OCI-M1 (cell line): Measurements from ENCODE around the gene BEST4.
A peak's percentile ranks its signal among the peaks of the same experiment; 100 is the strongest.
"Not testable (repeated sequence)": the region's sequence is repeated elsewhere in the genome, so short reads cannot be mapped to it uniquely, and the experiment has no call there.

Experiments used
- DNase-seq: peaks from one replicate; lab custom pipeline; 2025; lab: John Stamatoyannopoulos, UW

Gene BEST4

DNA sequence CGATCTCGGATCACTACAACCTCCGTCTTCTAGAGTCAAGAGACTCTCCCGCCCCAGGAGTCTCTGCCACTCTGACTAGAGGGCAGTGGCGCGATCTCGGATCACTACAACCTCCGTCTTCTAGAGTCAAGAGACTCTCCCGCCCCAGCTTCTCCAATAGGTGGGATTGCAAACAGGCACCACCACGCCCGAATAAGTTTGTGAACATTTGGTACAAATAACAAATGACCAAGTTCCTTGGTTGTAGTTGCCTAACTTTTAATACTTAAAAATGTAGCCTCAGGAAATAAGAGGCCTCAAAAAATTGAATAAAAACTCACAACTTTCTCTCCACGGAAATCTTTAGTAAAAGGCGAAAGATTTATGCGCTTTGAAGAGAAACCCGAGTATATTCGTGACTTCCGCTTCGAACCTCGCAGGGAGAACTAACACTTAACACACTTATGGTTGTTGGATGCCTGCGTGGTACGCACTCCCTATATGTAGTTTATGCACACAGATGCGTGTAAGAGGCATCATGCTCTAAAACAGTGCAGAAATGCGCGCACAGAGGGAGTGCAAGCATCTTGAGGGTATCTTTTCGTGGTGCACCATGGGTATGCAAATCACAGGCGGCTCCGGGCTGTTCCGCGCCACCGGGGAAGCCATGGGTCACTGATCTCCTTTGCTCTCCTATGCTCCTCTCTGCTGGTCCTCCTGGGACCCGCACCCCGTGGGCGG is 31.8 kb upstream of the BEST4 start:
- DNase-seq, result peak; percentile 98

DNA sequence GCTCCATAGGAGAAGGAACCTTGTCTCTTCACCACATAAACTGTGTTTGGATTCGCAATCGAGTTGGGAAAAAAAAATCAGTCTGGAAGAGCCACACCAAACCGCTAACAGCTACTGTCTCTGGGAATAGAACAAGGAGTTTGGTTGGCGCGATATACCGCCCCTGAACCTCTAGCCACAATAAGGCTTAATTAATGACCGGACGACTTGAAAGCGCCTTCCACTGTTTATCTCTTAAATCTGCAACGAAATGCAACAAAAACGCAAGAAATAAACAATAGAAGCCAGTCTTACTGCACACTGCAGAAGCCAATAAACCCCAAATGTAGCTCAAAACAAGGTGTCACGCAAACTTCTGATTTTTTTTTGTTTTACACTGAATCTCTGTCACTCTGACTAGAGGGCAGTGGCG is 31.2 kb upstream of the BEST4 start:
- no peak for DNase-seq

DNA sequence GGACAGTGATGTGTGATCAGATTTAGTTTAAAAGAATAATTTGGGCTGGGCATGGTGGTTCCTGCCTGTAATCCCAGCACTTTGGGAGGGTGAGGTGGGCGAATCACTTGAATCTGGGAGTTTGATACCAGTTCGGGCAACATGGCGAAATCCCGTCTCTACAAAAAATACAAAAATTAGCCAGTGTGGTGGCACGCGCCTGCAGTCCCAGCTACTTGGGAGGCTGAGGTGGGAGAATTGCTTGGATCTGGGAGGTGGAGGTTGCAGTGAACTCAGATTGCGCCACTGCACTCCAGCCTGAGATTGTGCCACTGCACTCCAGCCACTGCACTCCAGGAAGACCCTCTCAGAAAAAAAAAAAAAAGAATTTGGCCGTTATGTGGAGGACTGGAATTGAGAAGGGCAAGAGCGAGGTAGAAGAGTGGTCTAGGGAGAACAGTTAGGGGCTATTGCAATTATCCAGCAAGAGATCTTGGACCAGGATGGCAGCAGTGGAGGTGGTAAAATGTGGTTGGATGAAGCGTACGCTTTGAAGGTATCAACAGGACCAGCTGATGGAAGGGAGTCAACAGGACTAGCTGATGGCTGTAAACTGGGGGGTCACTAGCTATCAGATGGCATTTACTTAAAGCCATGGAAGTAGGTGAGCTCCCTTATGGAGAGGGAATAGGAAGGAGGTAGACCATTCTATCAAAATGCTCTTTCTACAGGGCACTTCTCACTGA is 30.0 kb upstream of the BEST4 start:
- no peak for DNase-seq

DNA sequence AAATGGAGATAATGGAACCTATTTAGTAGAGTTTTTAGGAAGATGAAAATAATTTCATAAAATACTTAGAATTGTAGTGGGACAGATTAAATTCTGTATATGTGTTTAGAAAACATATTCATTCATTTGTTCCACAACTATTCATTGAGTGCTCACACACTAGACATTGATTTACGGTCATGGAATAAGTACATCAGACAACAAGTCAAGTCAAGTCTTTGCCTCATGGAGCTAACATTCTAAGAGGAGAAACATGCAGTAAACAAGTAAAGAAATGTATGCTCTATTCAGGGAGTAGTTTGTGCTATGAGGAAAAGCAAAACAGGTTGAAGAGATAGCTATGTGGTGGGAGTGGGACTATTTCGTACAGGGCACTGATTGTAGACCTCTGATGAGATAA is 29.3 kb upstream of the BEST4 start:
- DNase-seq, result no peak

DNA sequence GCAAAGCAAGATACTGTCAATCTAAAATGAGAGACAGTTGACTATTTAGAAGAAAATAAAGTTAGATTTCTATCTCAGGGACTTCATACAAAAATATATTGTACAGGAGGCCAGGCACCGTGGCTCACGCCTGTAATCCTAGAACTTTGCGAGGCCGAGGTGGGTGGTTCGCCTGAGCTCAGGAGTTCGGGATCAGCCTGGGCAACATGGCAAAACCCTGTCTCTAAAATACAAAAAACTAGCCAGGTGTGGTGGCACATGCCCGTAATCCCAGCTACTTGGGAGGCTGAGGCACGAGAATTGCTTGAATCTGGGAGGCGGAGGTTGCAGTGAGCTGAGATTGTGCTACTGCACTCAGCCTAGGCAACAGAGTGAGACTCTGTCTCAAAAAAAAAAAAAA is 28.0 kb upstream of the BEST4 start:
- DNase-seq, result not testable (repeated sequence)

DNA sequence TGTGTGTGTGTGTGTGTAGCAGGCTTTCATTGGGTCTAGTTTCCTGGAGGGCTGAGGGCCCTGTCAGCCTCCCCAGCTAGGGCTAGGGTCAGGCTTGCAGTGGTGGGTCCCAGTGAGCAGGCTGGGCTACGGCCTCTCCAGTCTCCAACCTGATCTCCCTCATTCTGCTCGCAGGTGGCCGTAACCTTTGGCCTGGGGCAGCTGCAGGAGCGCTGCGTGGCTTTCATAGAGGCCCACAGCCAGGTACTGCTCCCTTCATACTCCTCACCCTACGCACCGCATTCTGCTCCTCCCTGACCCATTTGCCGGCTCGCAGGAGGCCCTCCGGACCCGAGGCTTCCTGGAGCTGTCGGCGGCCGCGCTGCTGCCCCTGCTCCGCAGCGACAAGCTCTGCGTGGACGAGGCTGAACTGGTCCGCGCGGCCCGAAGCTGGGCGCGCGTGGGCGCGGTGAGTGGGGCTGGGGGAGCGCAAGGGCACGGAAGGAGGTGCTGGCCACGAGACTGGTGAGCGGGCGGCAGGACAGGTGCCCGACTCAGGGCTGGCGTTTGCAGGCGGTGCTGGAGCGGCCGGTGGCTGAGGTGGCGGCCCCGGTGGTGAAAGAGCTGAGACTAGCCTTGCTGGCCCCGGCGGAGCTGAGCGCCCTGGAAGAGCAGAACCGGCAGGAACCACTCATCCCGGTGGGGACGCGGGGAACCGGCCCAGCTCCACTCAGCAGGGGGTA is 25.0 kb upstream of the BEST4 start:
- DNase-seq, result no peak

DNA sequence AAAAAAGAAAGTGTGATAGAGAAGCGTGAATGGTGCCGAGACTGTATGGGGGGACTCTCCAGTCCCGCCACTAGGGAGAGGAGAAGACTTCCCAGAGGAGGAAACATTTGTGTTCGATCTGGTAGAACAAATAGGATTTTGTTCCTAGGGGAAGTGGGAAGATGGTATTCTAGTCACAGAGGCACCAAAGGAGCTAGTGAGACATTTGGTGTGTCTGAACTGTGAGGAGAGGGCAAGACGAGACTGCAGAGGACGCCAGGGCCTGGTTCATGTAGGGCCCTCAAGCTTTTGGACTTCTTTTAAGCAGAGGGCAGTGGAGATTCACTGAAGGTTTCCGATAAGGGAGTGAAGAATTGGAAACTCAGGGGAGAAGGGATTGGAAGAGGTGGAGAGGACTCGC is 23.3 kb upstream of the BEST4 start:
- no peak for DNase-seq

DNA sequence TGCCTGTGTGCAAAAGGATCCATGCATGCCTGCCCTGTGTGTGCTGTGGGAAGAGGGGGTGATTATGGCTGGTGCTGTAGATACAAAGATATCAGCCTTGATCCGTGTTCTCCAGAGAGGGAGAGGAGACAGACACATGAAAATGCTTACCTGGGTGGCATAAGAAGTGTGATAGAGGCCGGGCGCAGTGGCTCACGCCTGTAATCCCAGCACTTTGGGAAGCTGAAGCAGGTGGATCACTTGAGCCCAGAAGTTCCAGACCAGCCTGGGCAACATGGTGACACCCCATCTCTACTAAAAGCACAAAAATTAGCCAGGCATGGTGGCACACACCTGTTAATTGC is 22.8 kb upstream of the BEST4 start:
- DNase-seq, result not testable (repeated sequence)

DNA sequence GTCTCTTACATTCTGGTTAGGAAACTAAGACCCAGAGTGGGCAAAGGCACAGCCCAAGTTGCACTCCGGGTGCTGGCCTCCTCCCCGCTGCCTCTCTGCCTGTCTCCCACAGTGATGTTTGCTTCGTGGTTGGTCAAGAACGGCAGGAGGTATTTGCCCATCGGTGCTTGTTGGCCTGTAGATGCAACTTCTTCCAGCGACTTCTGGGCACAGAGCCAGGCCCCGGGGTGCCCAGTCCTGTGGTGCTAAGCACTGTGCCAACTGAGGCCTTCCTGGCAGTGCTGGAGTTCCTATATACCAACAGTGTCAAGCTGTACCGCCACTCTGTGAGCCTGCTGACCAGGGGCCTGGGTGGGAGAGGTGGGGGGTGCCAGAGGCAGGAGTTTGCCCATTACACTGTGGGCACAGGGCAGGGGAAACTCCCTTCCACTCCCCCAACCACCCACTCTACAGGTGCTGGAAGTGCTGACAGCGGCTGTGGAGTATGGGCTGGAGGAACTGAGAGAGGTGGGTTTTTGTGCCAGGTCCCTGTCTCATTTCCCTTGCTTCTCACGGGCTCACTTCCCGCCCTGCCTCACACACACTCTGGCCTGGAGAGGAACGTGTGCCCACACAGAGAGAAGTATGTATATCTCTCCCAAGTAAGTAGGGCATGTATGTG is 22.3 kb upstream of the BEST4 start:
- no peak for DNase-seq

DNA sequence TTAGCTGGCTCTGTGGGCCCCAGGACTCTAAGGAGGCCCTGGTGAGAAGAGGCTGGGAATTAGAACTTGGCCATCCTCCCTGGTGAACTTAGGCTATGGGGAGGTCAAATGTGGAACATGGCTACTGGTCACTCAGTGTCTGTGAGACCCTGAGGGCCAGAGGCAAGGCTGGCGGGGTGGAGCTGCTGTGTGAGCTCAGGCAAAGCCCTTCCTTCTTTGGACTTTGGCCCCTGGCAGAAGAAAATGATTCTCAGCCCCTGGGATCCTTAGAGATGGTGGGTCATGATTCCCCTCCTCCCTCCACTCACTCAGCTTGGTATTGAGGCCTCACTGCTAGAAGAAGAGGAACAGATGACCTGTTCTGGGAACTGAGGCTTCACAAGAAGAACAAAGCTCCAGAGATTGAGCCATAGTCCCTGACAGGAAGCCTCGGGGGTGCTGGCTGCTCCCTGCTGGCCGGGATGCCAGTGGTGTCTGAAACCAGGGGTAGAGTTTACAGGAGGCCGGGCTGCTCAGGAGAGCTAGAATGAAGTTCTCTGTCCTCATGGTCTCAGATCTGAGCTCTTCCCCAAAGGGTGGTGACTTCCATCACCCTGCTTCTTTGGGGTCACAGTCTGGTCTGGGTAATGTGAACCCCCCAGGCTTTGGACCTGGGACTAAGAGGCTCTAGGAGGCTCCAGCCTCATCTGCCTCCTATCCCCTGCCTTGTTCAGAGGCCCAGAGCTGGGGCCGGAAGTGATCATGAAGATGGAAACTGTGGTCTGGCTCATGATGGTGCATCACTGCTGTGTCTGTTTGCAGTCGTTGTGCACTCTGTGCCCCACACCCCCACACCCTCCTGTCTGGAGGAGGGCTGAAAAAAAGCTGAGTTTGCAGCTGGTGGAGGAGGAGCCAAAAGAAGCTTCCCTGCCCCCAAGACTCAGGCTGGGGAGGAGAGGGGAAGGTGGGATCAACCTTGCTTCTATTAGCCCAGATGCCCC is 21.3 kb upstream of the BEST4 start:
- peak; percentile 61 for DNase-seq

DNA sequence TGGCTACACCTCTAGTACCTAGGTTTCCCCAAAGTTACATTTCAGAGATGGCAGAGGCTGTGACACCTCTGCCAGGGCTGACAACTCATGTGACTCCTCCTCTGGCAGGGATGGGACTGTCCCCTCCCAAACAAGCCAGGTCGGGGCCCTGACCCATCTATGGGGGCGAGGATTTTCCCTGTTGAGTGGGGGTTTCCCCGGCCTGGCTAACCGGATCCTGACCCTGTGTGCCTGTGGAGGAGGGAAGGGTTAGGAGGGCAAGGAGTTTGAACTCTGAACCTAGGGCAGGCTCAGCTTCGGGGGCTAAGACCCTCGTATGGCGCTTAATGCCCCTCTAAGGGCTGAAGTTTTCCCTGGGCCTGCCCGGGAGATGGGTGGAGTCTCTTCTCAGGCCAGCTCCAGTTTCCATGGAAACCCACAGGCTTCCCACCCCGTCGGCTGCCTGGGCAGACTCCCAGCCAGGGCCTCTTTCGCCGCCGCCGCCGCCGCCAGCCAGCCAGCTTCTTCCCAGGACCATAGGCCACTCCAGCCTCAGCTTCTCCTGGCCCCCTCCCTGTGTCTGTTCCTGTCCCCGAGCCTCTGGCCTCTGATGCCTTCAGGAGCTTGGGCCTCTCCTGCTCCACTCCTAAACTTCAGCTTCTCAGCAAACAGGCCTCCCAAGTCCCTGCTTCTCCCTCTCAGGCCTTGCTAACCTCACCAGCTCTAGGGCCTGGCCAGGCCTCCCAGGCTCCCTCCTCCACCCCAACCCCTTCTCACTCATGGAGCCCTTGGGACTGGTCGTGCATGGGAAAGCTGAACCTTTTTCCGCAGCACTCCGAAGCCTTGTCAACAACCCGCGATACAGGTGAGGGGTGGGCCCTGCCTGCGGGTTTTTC is 20.3 kb upstream of the BEST4 start, which contains the start of gene BTBD19:
Gene BTBD19, plus strand, starts transcription at position 461 of the 875 bp plus-strand sequence. Its CDS starts 298 bp downstream, at position 759.
- DNase-seq, result peak; percentile 43

DNA sequence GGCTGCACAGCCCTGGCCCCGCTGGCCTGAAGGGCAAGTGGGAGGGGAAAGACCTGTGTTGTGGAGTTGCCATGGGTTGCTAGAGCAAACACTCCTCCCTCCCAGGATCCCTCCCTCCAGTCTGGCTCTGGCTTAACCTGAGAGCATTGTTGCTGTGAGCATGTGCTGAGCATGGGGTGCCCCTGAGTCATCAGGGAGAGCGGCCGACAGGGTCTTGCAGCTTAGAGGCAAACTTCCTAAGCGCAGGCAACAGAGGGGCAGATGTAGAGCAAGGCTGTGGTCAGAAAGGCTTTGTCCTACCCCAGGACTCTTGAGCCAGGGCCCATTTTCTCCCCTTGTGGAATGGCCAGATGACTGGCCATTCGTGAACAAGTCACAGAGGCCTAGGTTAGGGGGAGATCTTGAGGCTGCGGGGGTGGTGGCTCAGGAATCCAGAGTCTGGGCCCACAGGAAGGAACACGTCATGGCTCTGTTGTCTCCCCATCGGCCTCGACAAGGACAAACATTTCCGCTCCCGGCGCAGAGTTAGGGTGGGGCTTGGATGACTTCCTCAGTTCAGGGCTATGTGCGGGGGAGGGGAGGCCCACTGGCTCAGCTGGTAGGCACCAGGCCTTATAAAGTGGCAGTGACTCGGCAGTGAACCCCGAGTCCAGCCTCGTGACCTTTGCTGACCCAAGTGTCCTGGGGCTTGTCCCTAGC is 19.5 kb upstream of the BEST4 start:
- peak; percentile 95 for DNase-seq

DNA sequence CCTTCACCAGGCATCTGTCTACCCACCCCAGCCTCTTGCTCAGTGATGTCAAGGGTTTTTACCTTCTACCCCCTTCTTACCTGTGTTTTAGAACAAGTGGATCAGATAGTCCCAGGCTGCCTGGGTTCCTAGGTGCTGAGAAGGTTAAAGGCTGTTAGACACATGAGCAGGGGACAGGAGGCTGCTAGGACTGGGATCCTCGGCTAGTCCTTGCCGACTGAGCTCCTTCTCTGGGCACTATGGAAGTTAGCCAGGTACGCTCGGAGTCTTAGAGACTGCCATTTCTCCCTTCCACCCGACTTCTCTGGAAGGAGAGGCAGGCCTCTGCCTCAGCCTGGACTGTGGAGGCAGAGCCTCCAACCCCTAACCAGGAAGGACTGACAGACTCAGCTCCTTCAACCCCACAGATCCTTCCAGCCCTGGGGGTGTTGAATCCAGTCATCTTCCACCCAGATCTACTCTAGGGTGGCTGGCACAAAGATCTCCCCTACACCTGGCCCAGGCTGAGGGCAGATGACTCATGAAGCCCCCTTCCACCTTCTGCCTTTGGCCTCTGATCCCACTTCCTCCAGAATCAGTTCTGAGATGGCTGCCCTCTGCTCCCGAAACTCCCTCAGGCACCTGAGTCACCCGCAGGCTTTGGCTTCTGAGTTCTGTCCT is 18.9 kb upstream of the BEST4 start, which contains the start of gene DYNLT4:
Gene DYNLT4, minus strand, starts transcription at position 648 of the 660 bp plus-strand sequence. CDS start 683 bp downstream, outside the sequence.
- DNase-seq, result no peak

DNA sequence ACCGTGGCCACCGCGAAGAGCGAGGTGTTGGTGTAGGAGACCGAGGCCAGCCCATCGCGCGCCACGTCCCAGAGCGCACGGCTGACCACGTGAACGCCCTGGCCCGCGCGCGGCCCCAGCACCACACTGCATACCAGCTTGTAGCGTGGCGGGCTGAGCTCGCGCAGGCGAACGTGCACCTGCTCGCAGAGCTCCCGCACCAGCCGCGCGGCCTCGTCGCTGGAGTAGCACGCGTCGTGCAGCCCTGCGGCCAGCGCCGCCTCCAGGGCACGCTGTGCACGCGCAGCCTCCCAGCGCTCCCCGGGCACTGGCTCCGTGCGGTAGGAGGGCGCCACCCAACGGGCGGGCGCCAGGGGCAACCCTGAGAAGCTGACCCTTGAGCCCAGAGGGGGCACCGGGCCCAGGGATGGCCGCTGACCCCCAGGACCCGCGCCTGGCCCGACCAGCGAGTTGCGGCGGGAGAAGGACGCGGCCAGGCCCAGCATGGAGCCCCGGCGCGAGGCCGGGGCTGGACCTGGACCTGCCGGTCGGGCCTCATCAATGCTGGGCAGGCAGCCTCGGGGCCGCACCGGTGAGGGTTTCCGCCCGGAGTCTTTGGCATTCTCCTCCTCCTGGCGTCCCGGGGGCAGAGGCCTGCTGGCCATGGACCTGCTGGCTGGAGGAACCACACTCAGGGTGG is 18.2 kb upstream of the BEST4 start:
- DNase-seq, result no peak

DNA sequence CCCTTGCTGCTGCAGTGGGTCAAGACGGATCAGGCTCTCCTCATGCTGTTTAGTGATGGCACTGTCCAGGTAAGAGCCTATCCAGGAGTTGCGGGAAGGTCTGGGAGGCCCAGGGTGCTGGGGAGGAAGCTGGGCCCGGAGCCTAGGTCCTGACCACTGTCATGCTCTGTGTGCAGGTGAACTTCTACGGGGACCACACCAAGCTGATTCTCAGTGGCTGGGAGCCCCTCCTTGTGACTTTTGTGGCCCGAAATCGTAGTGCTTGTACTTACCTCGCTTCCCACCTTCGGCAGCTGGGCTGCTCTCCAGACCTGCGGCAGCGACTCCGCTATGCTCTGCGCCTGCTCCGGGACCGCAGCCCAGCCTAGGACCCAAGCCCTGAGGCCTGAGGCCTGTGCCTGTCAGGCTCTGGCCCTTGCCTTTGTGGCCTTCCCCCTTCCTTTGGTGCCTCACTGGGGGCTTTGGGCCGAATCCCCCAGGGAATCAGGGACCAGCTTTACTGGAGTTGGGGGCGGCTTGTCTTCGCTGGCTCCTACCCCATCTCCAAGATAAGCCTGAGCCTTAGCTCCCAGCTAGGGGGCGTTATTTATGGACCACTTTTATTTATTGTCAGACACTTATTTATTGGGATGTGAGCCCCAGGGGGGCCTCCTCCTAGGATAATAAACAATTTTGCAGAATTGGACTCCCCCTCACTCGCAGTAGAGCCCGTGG is 17.5 kb upstream of the BEST4 start:
- DNase-seq, result no peak

DNA sequence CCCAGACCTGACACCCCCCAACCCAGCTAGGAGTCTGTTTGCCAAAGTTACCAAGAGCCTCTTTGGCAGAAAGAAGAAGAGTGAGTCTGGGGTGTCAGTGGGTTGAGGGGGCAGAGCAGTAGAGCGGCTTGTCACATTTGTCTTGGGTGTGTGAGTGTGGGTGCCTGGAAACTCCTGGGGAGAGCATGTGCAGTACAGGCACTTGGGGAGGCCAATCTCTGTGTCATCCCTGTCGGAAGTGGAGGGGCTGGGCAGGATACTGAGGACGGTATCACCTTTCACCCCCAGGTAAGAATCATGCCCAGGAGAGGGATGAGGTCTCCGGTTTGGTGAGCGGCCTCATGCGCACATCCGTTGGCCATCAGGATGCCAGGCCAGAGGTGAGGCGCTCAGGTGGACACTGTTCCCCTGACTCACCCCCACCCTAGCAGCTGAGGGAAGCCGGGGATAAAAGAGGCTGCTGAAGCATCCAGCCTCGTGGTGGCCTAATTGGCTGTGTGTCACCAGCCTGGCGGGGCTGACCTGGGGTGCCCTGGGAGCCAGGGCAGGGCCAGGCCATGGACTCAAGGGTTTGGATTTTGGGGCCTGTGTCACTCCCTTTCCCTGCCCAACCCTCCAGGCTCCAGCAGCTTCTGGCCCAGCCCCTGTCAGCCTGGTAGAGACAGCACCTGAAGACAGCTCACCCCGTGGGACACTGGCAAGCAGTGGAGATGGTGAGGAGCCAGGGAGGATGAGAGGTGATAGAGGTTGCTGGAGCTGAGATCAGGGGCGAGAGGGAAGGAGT is 15.5 kb upstream of the BEST4 start:
- DNase-seq, result no peak

DNA sequence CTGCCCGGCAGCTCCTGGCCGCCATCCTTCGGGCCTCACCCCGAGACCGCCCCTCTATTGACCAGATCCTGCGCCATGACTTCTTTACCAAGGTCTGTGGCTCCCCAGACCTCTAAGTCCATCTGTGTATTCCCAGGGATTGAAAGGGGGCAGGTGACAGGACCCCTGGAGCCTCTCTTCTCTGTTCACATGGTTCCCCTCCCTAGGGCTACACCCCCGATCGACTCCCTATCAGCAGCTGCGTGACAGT is 15.0 kb upstream of the BEST4 start:
- no peak for DNase-seq
